HG03575 (cell line): ENCODE data around the gene RCOR3.
"Not testable (repeated sequence)": the region's sequence is repeated elsewhere in the genome, so short reads cannot be mapped to it uniquely, and the experiment has no call there.

ENCODE experiments used
- ATAC-seq: cut with Tn5 transposase; IDR thresholded peaks from one replicate; pipeline ENCODE4 v1.9.1; 2021; ENCODE audit not compliant: unreplicated experiment, insufficient number of reproducible peaks, low FRiP score; ENCODE audit errors: extremely low read depth

Gene RCOR3

GRCh38 chr1:211335522-211336157 lies 76.5 kb downstream of the RCOR3 start:
- ATAC-seq: peak; percentile 79

DNA sequence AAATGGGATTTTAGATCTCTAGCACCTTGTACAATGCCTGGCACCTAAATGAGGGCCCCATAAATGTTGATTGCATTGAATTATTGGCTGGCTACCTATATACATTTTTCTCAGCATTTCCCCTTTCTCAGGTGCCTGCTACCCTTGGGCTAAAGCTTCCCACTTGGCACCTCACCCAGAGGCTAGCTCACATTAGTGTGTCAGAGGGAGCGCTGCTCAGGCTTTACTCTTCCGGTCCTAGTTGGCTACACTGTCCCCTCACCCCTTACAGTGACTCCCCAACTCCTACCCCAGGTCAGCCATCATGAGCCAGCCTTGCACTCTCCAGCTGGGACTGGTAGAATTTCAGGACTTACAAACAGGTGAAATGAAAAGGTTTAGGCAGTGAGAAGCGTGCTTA lies 77.0 kb downstream of the RCOR3 start:
- no peak for ATAC-seq

- ATAC-seq: no peak
Measured at GRCh38 chr1:211336775-211337174, 77.6 kb downstream of the RCOR3 start.

DNA sequence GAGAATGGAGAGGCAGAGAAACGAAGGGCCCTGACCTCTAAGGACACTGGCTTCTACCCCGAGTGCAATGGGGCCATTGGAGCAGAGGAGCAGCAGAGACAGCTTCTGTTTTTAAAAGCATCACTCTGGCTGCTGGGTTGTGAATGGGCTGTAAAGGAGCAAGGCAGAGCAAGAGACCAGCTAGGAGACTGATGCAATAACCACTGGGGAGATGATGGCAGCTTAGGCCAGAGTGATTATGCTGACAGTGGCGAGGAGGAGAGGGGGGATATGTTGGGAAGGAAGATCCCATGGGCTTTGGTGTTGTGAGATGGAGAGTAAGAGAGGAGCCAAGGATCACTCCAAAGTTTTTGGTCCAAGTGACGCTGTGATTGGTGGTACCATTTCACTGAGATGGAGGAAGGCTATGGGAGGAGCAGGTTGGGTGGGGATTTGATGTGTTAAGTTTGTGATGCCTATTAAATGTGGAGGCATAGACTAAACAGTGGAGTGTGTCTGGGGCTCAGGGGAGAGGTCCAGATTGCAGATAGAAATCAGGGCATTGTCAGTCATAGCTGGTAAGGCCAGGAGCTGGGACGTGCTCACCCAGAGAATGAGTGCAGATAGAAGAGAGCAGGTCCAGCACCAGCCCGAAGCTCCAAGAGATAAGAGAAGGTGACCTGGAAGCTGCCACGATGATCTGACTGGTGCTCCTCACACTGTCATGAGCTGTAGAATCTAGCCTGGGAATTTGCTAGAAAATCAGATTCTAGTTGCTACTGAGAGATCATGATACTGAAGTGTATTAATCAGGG lies 78.5 kb downstream of the RCOR3 start:
- no peak for ATAC-seq

DNA sequence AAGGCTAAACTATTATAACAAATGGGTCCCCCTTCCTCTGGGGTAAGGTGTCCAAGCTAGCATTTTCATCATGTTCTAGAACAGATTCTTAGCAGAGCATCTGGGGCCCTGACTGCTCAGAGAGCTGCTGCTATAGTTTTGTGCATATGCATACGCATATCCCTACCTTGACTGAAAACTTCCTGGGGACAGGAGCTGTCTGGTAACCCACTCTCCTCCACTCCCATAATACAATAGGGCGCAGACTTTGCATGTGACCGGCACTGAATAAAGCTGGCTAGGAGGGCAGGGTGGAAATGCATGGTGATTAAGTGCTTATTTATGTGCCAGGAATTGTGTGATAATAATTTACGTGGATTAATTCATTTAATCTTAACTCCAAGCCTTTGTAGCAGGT lies 79.1 kb downstream of the RCOR3 start:
- no peak for ATAC-seq

DNA sequence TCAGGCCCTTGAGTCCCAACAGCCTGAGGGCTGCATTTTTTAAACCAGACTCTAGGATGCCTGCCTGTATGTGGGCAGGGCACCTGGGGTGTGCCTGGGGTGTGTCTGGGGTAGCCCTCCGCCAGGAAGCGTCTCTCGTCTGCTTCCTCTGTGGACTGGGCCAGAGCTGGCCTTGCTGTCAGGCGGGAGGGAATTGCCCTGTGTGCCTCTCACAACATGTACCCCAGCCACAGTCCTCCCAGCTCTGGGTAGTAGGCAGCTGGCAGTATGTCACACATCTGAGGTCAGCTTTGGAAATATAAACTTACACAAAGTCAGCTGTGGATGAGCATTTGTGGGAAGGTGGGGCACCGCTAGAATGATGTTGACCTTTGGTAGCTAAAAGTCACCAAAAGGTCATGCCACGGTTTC lies 80.5 kb downstream of the RCOR3 start:
- no peak for ATAC-seq

DNA sequence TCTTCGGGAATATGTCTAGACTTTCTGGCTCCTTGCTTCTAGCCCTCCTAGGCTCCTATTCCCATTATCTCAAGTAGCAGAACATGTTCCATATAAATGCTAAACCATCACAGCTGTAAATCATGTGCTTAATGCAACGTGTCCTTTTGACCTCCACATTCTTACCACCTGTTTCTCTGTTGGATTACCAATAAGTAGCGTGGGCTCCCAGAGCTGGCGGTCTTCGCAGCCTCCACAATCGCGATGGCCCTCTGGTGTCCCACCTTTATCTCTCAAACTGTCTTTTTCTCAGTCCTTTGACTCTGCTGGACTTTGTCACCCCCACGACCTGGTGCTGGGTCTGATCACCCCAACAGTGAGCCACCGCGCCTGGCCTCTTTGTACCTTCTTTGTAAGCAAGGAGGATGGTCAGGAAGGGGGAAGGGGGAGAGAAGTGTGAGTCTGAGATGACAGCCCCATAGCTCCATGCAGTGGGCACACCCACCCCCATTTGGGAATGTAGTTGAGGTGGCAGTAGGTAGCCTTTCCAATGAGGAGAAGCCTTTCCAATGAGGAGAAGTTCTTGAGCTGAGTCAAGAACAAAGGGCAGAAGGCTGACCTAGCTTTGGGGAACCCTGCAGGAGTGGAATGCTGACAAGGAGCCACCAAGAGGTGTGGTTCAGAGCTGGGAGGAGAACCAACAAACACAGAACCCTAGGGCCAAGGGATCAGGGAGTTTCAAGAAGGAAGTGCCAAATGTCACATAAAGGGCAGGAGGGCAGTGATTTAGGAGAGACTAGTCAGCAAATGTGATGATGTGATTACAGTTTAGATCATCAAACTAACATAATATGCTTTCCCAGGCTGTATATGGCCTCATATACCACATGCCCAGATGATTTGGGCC lies 81.7 kb downstream of the RCOR3 start:
- no peak for ATAC-seq

- no peak for ATAC-seq
Measured at GRCh38 chr1:211341999-211342398, 82.8 kb downstream of the RCOR3 start.

- no peak for ATAC-seq
Measured at GRCh38 chr1:211343607-211344006, 84.4 kb downstream of the RCOR3 start.

DNA sequence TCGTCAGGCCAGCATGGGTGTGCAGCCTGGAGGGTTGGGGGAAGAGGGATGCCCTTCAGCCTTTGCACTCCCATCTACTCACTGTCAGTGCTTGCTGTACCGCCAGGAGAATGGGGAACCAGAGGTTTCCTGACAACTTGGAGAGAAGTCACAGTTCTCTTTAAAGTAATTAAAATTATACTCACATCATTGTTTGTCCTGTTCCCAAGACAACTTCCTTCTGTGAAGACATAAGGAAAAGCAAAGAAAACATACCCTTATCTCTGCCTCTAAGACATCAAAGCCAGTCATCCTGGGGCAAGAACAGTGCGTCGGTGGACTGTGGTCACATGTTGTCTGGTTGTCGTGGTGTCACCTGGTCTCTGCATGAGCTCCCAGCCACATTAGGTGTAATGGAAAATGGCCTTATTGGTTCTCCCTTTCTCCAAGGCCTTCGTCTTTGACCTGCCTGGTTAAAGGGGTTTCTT lies 85.0 kb downstream of the RCOR3 start:
- ATAC-seq: no peak

DNA sequence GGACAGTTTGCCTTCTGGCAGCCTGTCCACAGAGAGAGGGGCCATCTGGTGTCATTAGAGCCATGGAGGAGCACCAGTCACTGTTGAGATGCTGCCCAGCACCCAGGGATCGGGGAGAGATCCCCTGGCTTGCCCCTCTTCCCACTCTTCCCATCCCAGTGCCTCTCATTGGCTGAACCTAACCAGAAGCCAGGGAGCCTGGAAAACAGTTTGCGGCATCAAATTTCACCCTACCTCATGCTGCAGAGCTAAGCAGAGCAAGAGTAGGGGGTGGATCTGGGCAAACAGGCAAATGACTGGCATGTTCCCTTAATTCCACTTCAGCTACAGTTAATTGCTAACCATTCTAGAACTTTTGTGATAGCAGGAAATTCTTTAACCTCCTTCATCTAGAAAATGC lies 86.6 kb downstream of the RCOR3 start:
- no peak for ATAC-seq

GRCh38 chr1:211347077-211347844 lies 88.1 kb downstream of the RCOR3 start:
- no peak for ATAC-seq

GRCh38 chr1:211348547-211348946 lies 89.4 kb downstream of the RCOR3 start:
- no peak for ATAC-seq

GRCh38 chr1:211349741-211350140 lies 90.6 kb downstream of the RCOR3 start:
- no peak for ATAC-seq

DNA sequence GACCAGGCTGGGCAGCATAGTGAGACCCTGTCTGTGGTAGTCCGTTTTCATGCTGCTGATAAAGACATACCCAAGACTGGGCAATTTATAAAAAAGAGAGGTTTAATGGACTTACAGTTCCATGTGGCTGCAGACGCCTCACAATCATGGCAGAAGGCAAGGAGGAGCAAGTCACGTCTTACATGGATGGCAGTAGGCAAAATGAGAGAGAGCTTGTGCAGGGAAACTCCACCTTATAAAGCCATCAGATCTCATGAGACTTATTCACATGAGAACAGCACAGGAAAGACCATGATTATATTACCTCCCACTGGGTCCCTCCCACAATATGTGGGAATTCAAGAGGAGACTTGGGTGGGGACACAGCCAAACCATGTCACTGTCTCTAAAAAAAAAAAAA lies 92.9 kb downstream of the RCOR3 start:
- ATAC-seq: not testable (repeated sequence)

GRCh38 chr1:211352465-211352864 lies 93.3 kb downstream of the RCOR3 start:
- ATAC-seq: no peak

- no peak for ATAC-seq
Measured at GRCh38 chr1:211352985-211353515, 93.9 kb downstream of the RCOR3 start.

- no peak for ATAC-seq
Measured at GRCh38 chr1:211353562-211354212, 94.5 kb downstream of the RCOR3 start.
